Measurements from ENCODE around the gene CDCP1.

- TF ChIP-seq CTCF (IDR thresholded peaks at IDR 0.05 in 4 of 5, conservative IDR thresholded peaks at IDR 0.05 in 1 of 5) (no peak), POLR2A (IDR thresholded peaks at IDR 0.05) (no peak)
Observed at GRCh38 chr3:45191924-45192417, 45.8 kb upstream of the CDCP1 start.

Data from gastrocnemius medialis (tissue), 4 donors.